CD4-positive, alpha-beta memory T cell (primary cell): ENCODE results near the gene DGCR6L. TPM values are rescaled to one million over a fixed set of nuclear protein-coding genes. Genes with fewer than 3 reads are reported as not detected.
"Not testable (repeated sequence)": the region's sequence is repeated elsewhere in the genome, so short reads cannot be mapped to it uniquely, and the experiment has no call there.

Experiments used
- CTCF ChIA-PET: fragments of 350-600 bp; sonication (Branson Sonifier 250); formaldehyde crosslinking; loops from one replicate; lab custom pipeline; 2021; ENCODE audit warnings: inconsistent platforms; ENCODE audit not compliant: partially characterized antibody; lab: Charles Lee
- POLR2A ChIA-PET: fragments of 350-600 bp; sonication (Branson Sonifier 250); formaldehyde crosslinking; loops from one replicate; lab custom pipeline; 2021; ENCODE audit not compliant: partially characterized antibody; lab: Charles Lee
- DNase-seq, 5 donors: peaks; one replicate each; pipeline versions ENCODE4 v3.0.0 to v3.0.0-alpha.2; 2020 to 2022; ENCODE audit warnings: mixed read lengths in 1 of 5
- H3K27ac ChIP-seq: one replicate; pipeline ENCODE4 v1.7.0; 2013; ENCODE audit warnings: low read depth, low read length
- H3K27me3 ChIP-seq: 2 replicates; pipeline ENCODE4 v1.7.0; 2013; ENCODE audit warnings: mild to moderate bottlenecking, low read length, moderate library complexity; ENCODE audit not compliant: insufficient read depth
- H3K36me3 ChIP-seq: 2 replicates; pipeline ENCODE4 v1.7.0; 2013; ENCODE audit warnings: mild to moderate bottlenecking, low read length, moderate library complexity; ENCODE audit not compliant: insufficient read depth
- H3K4me1 ChIP-seq: 2 replicates; pipeline ENCODE4 v1.7.0; 2013; ENCODE audit warnings: mild to moderate bottlenecking, low read length, moderate library complexity; ENCODE audit not compliant: insufficient read depth
- H3K4me3 ChIP-seq, 2 donors: one replicate each; pipeline ENCODE4 v1.7.0; 2013; ENCODE audit warnings: low read length in 2 of 2, mild to moderate bottlenecking in 1 of 2
- H3K9me3 ChIP-seq, 2 donors: one replicate each; pipeline ENCODE4 v1.7.0; 2013; ENCODE audit warnings: low read length in 2 of 2, control low read depth in 1 of 2; ENCODE audit not compliant: control insufficient read depth in 1 of 2
- H3K27ac Mint-ChIP-seq, 7 donors: one replicate each; pipeline ENCODE4 v1.8.0; 2020 to 2021; ENCODE audit warnings: mixed read lengths in 7 of 7, mild to moderate bottlenecking in 6 of 7, inconsistent platforms in 3 of 7, moderate library complexity in 3 of 7
- H3K27me3 Mint-ChIP-seq, 2 donors: one replicate each; pipeline ENCODE4 v1.8.0; 2020 to 2021; ENCODE audit warnings: mixed read lengths in 2 of 2
- H3K36me3 Mint-ChIP-seq, 2 donors: one replicate each; pipeline ENCODE4 v1.8.0; 2020 to 2021; ENCODE audit warnings: mixed read lengths in 2 of 2, inconsistent platforms in 1 of 2, mild to moderate bottlenecking in 1 of 2
- H3K4me1 Mint-ChIP-seq, 4 donors: one replicate each; pipeline ENCODE4 v1.8.0; 2020 to 2021; ENCODE audit warnings: mixed read lengths in 4 of 4, mild to moderate bottlenecking in 1 of 4
- H3K4me3 Mint-ChIP-seq, 8 donors: one replicate each; pipeline ENCODE4 v1.8.0; 2020 to 2021; ENCODE audit warnings: mixed read lengths in 8 of 8, mild to moderate bottlenecking in 7 of 8, moderate library complexity in 6 of 8, inconsistent platforms in 3 of 8
- H3K9me3 Mint-ChIP-seq, 8 donors: one replicate each; pipeline ENCODE4 v1.8.0; 2020 to 2021; ENCODE audit warnings: mixed read lengths in 8 of 8, mild to moderate bottlenecking in 5 of 8, inconsistent platforms in 3 of 8, moderate library complexity in 1 of 8
- intact Hi-C: fragments of 100-400 bp; cut with micrococcal nuclease; formaldehyde crosslinking; loops from one replicate; pipeline ENCODE4 v1.15.1; 2023
- polyA plus RNA-seq, 2 donors: library from polyadenylated mRNA; unstranded; fragments of 300-500 nt; fragmentation: Illumina TruSeq; gene quantifications; one replicate each; pipeline ENCODE4 v1.2.3, GENCODE V29; 2021
- total RNA-seq, 2 experiments: library from RNA; stranded (reverse); gene quantifications; one replicate each; pipeline ENCODE4 v1.2.3, GENCODE V29; 2021

Gene DGCR6L
- total RNA-seq: 10 to 100 TPM; 39.9 to 44.6 TPM
- 100 to 1,000 TPM; 120 to 145 TPM for polyA plus RNA-seq

GRCh38 chr22:20319745-20320658, at the start of gene DGCR6L:
TSS of gene DGCR6L (minus strand) at chr22:20320060. CDS start at chr22:20319988, 72 bp downstream.
- H3K9me3 ChIP-seq: no peaks in the 10 kb centered on the region
- DNase-seq: peak; percentile 95 to 97 (median 96)
- POLR2A ChIA-PET: interaction anchor here (0.6 to 2.4 kb wide), 15 partner anchors 9 to 1978 kb away, joined by 3 to 18 read pairs (median 4); partner anchors contain the start of genes TRMT2A and ZNF74
- peaks cover 58% of the 10 kb centered on the region for H3K4me1 ChIP-seq
- peak within 1 kb of the TSS; percentile 84 to 97 (median 91) for H3K27ac Mint-ChIP-seq
- H3K27ac ChIP-seq: peak within 1 kb of the TSS; percentile 81
- H3K36me3 Mint-ChIP-seq: peaks cover 0 to 9% of the 10 kb centered on the region in 2 donors
- H3K4me1 Mint-ChIP-seq: peaks cover 35 to 70% (median 53%) of the 10 kb centered on the region in 4 donors
- peak within 1 kb of the TSS; percentile 82 to 92 for H3K4me3 ChIP-seq
- no peaks in the 10 kb centered on the region for H3K27me3 ChIP-seq
- intact Hi-C loops: loop anchor here (1.0 to 2.0 kb wide), 4 partner anchors 21 to 383 kb away; partner anchors contain the start of genes TRMT2A and ZNF74
- no peaks in the 10 kb centered on the region for H3K36me3 ChIP-seq
- no peaks in the 10 kb centered on the region for H3K27me3 Mint-ChIP-seq
- H3K9me3 Mint-ChIP-seq: peaks cover 0 to 3% (median 0%) of the 10 kb centered on the region in 8 donors
- CTCF ChIA-PET: interaction anchor here (1.1 kb wide), 1 partner anchor 8 kb away, joined by 3 read pairs; no protein-coding TSS in a partner anchor
- H3K4me3 Mint-ChIP-seq: peak within 1 kb of the TSS; percentile 89 to 95 (median 91)

GRCh38 chr22:20368875-20369274, 49.0 kb upstream of the DGCR6L start:
- CTCF ChIA-PET, H3K36me3 ChIP-seq, H3K4me3 ChIP-seq, H3K27me3 ChIP-seq, H3K27me3 Mint-ChIP-seq, H3K4me3 Mint-ChIP-seq, H3K36me3 Mint-ChIP-seq, intact Hi-C loops, H3K27ac Mint-ChIP-seq, POLR2A ChIA-PET, H3K27ac ChIP-seq, H3K9me3 ChIP-seq, DNase-seq, H3K9me3 Mint-ChIP-seq, H3K4me1 ChIP-seq: not testable (repeated sequence)
- H3K4me1 Mint-ChIP-seq: peaks cover 5 to 18% (median 9%) of the 10 kb centered on the region in 4 donors

GRCh38 chr22:20366841-20367240, 47.0 kb upstream of the DGCR6L start:
- H3K27me3 ChIP-seq, H3K36me3 Mint-ChIP-seq, H3K27ac Mint-ChIP-seq, CTCF ChIA-PET, H3K4me3 ChIP-seq, H3K9me3 Mint-ChIP-seq, H3K4me3 Mint-ChIP-seq, intact Hi-C loops, H3K9me3 ChIP-seq, POLR2A ChIA-PET, H3K27me3 Mint-ChIP-seq, H3K36me3 ChIP-seq, H3K27ac ChIP-seq, DNase-seq, H3K4me1 ChIP-seq: not testable (repeated sequence)
- H3K4me1 Mint-ChIP-seq: peaks cover 7 to 22% (median 13%) of the 10 kb centered on the region in 4 donors

- DNase-seq, H3K36me3 Mint-ChIP-seq, H3K36me3 ChIP-seq, H3K4me1 ChIP-seq, H3K27me3 Mint-ChIP-seq, H3K27me3 ChIP-seq, POLR2A ChIA-PET, H3K27ac ChIP-seq, H3K9me3 ChIP-seq, H3K4me3 ChIP-seq, intact Hi-C loops, H3K9me3 Mint-ChIP-seq: not testable (repeated sequence)
- CTCF ChIA-PET: interaction anchor here (0.7 kb wide), 1 partner anchor 394 kb away, joined by 3 read pairs; no protein-coding TSS in a partner anchor
- Mint-ChIP-seq H3K4me3 (peak overlapping the region in 1 of 8 donors; percentile 26), H3K4me1 (peaks cover 7 to 14% (median 12%) of the 10 kb centered on the region in 4 donors), H3K27ac (peak overlapping the region in 3 of 7 donors; percentile 65 to 86 (median 73))
Observed at GRCh38 chr22:20364335-20365260, 44.7 kb upstream of the DGCR6L start.

GRCh38 chr22:20362403-20362802, 42.5 kb upstream of the DGCR6L start:
- intact Hi-C loops, POLR2A ChIA-PET, H3K4me3 Mint-ChIP-seq, H3K27ac Mint-ChIP-seq, H3K4me3 ChIP-seq, H3K36me3 Mint-ChIP-seq, H3K36me3 ChIP-seq, H3K4me1 ChIP-seq, H3K9me3 Mint-ChIP-seq, DNase-seq, H3K27me3 ChIP-seq, H3K9me3 ChIP-seq, CTCF ChIA-PET, H3K27me3 Mint-ChIP-seq, H3K27ac ChIP-seq: not testable (repeated sequence)
- H3K4me1 Mint-ChIP-seq: peaks cover 7 to 14% (median 12%) of the 10 kb centered on the region in 4 donors

GRCh38 chr22:20361752-20362229, 41.9 kb upstream of the DGCR6L start:
- intact Hi-C loops, H3K36me3 ChIP-seq, DNase-seq, H3K4me3 ChIP-seq, H3K27ac ChIP-seq, CTCF ChIA-PET, H3K27me3 Mint-ChIP-seq, H3K36me3 Mint-ChIP-seq, H3K27me3 ChIP-seq, H3K9me3 Mint-ChIP-seq, POLR2A ChIA-PET, H3K9me3 ChIP-seq, H3K4me1 ChIP-seq, H3K27ac Mint-ChIP-seq: not testable (repeated sequence)
- Mint-ChIP-seq H3K4me1 (peaks cover 7 to 14% (median 12%) of the 10 kb centered on the region in 4 donors), H3K4me3 (peak overlapping the region in 1 of 8 donors; percentile 58)
